Colon (tissue), 2 donors: Measurements from ENCODE around the gene RASSF5.

Source experiments
- FAIRE-seq: peaks from 2 replicates; lab custom pipeline; 2012; peaks lifted over from hg19 to GRCh38; lab: Jason Lieb, UNC
- donor health status: control.
- donor health status: control.

The RASSF5 gene

DNA sequence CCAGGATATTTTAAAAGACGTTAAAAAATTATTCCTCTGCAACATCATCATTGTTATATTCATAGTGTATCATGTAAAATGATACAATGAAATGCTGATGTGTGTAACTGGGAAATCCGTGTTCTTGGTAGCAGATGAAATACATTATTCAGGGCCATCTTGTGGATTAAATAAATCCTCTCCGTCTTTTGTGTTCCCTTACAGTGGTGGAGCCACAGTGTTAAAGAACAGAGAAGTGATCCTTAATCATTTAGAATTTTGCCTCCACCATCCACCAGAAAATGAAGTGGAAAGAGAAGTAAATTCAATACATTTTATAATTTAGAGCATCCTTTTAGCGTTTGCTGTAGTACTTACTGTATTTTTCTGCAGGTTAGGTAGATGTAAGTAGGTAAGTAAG, 129.3 kb downstream of the RASSF5 start:
- no peak for FAIRE-seq

DNA sequence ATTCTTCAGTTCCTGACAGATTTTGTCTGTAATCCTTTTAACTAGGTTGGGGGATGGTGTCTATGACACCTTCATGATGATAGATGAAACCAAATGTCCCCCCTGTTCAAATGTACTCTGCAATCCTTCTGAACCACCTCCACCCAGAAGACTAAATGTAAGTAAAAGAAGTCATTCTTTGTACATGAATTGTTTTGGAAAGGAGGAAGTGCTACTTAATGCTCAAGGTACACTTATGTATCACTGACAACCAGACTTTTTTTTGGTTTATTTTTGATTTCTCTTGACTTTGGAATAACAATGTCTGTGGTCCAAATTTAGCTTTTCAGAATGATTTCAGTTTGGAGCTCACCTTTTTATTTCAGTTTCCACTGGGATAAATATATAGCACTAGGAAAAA, 130.3 kb downstream of the RASSF5 start:
- no peak for FAIRE-seq
